ENCODE data around the gene AHDC1. TPM values are rescaled to one million over a fixed set of nuclear protein-coding genes. Genes with fewer than 3 reads are reported as not detected.

The AHDC1 gene
- total and polyA plus RNA-seq, 2 of the 13 experiments (the other 11 are each of a cell fraction or from before 2014, with no cell fraction given) = 1.0 to 2.7 TPM

GRCh38 chr1:27574001-27574781, 29.8 kb downstream of the AHDC1 start (continued):
- TF ChIP-seq, protein P1, sequence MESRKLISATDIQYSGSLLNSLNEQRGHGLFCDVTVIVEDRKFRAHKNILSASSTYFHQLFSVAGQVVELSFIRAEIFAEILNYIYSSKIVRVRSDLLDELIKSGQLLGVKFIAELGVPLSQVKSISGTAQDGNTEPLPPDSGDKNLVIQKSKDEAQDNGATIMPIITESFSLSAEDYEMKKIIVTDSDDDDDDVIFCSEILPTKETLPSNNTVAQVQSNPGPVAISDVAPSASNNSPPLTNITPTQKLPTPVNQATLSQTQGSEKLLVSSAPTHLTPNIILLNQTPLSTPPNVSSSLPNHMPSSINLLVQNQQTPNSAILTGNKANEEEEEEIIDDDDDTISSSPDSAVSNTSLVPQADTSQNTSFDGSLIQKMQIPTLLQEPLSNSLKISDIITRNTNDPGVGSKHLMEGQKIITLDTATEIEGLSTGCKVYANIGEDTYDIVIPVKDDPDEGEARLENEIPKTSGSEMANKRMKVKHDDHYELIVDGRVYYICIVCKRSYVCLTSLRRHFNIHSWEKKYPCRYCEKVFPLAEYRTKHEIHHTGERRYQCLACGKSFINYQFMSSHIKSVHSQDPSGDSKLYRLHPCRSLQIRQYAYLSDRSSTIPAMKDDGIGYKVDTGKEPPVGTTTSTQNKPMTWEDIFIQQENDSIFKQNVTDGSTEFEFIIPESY (CRISPR knock-in tag; IDR thresholded peaks at IDR 0.05) = peak; percentile 37; the same call in 1 of the 2 replicates
- TF ChIP-seq PPARG (CRISPR knock-in tag; conservative IDR thresholded peaks at IDR 0.05) (peak; percentile 98), HOXA3 (CRISPR knock-in tag; IDR thresholded peaks at IDR 0.05) (peak; percentile 57), KLF16 (CRISPR knock-in tag; IDR thresholded peaks at IDR 0.05) (peak in 1 of 2 experiments; percentile 56; a peak in 1 of 4 replicates), ZNF790 (CRISPR knock-in tag; IDR thresholded peaks at IDR 0.05; ENCODE audit: borderline replicate concordance) (no peak), RARA (CRISPR knock-in tag; IDR thresholded peaks at IDR 0.05) (peak; percentile 86), MAZ (IDR thresholded peaks at IDR 0.05; ENCODE audit: borderline replicate concordance, low read depth, low read length) (no peak), MAZ (CRISPR knock-in tag; IDR thresholded peaks at IDR 0.05; ENCODE audit: low read depth) (peak; percentile 49; the same call in 1 of the 2 replicates), GFI1 (CRISPR knock-in tag; IDR thresholded peaks at IDR 0.05; ENCODE audit: borderline replicate concordance) (peak; percentile 16; the same call in 1 of the 2 replicates), MED1 (CRISPR knock-in tag; IDR thresholded peaks at IDR 0.05) (peak; percentile 80), ERF (CRISPR knock-in tag; IDR thresholded peaks at IDR 0.05) (peak; percentile 54; the same call in 1 of the 2 replicates), TFDP1 (CRISPR knock-in tag; IDR thresholded peaks at IDR 0.05; ENCODE audit: borderline replicate concordance) (peak; percentile 52; the same call in 1 of the 2 replicates), HNF1B (CRISPR knock-in tag; IDR thresholded peaks at IDR 0.05) (no peak), RCOR2 (CRISPR knock-in tag; IDR thresholded peaks at IDR 0.05) (peak; percentile 87), ZBTB34 (CRISPR knock-in tag; IDR thresholded peaks at IDR 0.05) (peak; percentile 100), MBD4 (IDR thresholded peaks at IDR 0.05; ENCODE audit: borderline replicate concordance, low read length) (no peak), BCL6 (CRISPR knock-in tag; IDR thresholded peaks at IDR 0.05) (peak; percentile 89)
- TF ChIP-seq, protein P2, sequence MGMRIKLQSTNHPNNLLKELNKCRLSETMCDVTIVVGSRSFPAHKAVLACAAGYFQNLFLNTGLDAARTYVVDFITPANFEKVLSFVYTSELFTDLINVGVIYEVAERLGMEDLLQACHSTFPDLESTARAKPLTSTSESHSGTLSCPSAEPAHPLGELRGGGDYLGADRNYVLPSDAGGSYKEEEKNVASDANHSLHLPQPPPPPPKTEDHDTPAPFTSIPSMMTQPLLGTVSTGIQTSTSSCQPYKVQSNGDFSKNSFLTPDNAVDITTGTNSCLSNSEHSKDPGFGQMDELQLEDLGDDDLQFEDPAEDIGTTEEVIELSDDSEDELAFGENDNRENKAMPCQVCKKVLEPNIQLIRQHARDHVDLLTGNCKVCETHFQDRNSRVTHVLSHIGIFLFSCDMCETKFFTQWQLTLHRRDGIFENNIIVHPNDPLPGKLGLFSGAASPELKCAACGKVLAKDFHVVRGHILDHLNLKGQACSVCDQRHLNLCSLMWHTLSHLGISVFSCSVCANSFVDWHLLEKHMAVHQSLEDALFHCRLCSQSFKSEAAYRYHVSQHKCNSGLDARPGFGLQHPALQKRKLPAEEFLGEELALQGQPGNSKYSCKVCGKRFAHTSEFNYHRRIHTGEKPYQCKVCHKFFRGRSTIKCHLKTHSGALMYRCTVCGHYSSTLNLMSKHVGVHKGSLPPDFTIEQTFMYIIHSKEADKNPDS (CRISPR knock-in tag; IDR thresholded peaks at IDR 0.05) = peak; percentile 21; the same call in 1 of the 2 replicates
- TF ChIP-seq, protein P3, sequence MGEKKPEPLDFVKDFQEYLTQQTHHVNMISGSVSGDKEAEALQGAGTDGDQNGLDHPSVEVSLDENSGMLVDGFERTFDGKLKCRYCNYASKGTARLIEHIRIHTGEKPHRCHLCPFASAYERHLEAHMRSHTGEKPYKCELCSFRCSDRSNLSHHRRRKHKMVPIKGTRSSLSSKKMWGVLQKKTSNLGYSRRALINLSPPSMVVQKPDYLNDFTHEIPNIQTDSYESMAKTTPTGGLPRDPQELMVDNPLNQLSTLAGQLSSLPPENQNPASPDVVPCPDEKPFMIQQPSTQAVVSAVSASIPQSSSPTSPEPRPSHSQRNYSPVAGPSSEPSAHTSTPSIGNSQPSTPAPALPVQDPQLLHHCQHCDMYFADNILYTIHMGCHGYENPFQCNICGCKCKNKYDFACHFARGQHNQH (CRISPR knock-in tag; IDR thresholded peaks at IDR 0.05) = peak; percentile 92

Data from HepG2 (cell line).